ENCODE results near the gene VDR.

DNA sequence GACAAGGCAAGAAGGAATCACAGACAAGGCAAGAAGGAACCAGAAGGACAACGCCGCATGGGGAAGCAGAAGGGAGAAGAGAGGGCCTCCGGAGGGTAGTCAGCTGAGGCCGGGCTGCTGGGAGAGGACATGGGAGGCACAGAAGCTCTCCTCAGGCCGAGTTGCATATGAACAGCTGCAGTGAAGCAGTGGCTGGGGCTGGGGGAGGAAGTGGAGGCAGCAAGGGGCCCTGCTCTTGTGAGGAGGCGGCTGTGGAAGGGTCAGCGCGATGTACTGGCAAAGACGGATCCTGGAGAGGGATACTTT lies 36.6 kb upstream of the VDR start:
- TF ChIP-seq, protein P1, sequence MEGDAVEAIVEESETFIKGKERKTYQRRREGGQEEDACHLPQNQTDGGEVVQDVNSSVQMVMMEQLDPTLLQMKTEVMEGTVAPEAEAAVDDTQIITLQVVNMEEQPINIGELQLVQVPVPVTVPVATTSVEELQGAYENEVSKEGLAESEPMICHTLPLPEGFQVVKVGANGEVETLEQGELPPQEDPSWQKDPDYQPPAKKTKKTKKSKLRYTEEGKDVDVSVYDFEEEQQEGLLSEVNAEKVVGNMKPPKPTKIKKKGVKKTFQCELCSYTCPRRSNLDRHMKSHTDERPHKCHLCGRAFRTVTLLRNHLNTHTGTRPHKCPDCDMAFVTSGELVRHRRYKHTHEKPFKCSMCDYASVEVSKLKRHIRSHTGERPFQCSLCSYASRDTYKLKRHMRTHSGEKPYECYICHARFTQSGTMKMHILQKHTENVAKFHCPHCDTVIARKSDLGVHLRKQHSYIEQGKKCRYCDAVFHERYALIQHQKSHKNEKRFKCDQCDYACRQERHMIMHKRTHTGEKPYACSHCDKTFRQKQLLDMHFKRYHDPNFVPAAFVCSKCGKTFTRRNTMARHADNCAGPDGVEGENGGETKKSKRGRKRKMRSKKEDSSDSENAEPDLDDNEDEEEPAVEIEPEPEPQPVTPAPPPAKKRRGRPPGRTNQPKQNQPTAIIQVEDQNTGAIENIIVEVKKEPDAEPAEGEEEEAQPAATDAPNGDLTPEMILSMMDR (optimal IDR thresholded peaks at IDR 0.05 in 1 of 3, IDR thresholded peaks at IDR 0.05 in 1 of 3, conservative IDR thresholded peaks at IDR 0.05 in 1 of 3; ENCODE audit: extremely low read depth in 1 of 3, insufficient read depth in 2 of 3, low read length in 3 of 3) = no peak
- TF ChIP-seq EZH2 (IDR thresholded peaks at IDR 0.05; ENCODE audit: low read length) = no peak
